SJSA1 (cell line): Measurements from ENCODE around the gene MINDY4. TPM values are rescaled to one million over a fixed set of nuclear protein-coding genes. Genes with fewer than 3 reads are reported as not detected.

Source experiments
- DNase-seq, 2 experiments: peaks; one replicate each; pipeline ENCODE4 v3.0.0-alpha.2; 2015 to 2020; ENCODE audit warnings: low spot score in 2 of 2, low read depth in 1 of 2
- H3K27ac ChIP-seq: fragments of 250-450 bp; sonication (Bioruptor Pico); 2 replicates; pipeline ENCODE4 v1.5.1; 2020; ENCODE audit warnings: mild to moderate bottlenecking, moderate library complexity
- H3K27me3 ChIP-seq: fragments of 250-450 bp; sonication (Bioruptor Pico); replicated peaks from 2 replicates; pipeline ENCODE4 v1.5.1; 2020; ENCODE audit warnings: mild to moderate bottlenecking, moderate library complexity
- H3K36me3 ChIP-seq: fragments of 250-450 bp; sonication (Bioruptor Pico); 2 replicates; pipeline ENCODE4 v1.5.1; 2020; ENCODE audit warnings: mild to moderate bottlenecking
- H3K4me1 ChIP-seq: fragments of 250-450 bp; sonication (Bioruptor Pico); replicated peaks from 2 replicates; pipeline ENCODE4 v1.6.1; 2021; ENCODE audit warnings: mild to moderate bottlenecking
- H3K4me3 ChIP-seq: fragments of 250-450 bp; sonication (Bioruptor Pico); 2 replicates; pipeline ENCODE4 v1.5.1; 2020; ENCODE audit warnings: mild to moderate bottlenecking
- H3K9me3 ChIP-seq: fragments of 250-450 bp; sonication (Bioruptor Pico); replicated peaks from 2 replicates; pipeline ENCODE4 v1.5.1; 2020; ENCODE audit warnings: mild to moderate bottlenecking
- total RNA-seq: library from RNA; depleted of rRNA; stranded (reverse); fragments of >200 nt; shearing (Covaris generic); gene quantifications from 2 replicates; pipeline ENCODE4 v1.2.3, GENCODE V29; 2014

MINDY4 gene
- total RNA-seq, 1 experiment from 2014 or later, result 2.0 TPM

DNA sequence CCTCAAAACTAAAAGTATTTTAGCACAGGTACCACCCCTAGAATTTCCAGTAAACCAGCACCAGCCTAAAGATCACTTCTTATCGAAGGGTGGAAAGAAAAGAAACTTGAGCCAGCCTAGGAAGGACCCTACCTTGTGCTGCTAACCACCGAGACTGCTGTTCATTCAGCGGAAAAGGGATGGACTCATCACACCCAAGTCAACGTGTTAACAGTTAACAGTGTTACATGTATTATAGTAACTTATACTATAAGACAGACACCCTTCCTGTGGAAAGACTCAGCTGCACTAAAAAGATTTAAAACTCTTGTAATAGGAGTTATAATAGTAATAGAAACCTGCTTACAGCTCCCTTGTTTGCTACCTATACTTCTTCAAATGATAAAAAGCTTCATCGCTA, 39.8 kb downstream of the MINDY4 start:
- H3K4me1 ChIP-seq, result no peaks in the 10 kb centered on the region
- no peak for DNase-seq
- peaks cover 17% of the 10 kb centered on the region for H3K27me3 ChIP-seq
- H3K9me3 ChIP-seq, result no peaks in the 10 kb centered on the region
- H3K27ac ChIP-seq, result no peak overlapping the region
- H3K36me3 ChIP-seq, result no peaks in the 10 kb centered on the region
- H3K4me3 ChIP-seq, result no peak overlapping the region

DNA sequence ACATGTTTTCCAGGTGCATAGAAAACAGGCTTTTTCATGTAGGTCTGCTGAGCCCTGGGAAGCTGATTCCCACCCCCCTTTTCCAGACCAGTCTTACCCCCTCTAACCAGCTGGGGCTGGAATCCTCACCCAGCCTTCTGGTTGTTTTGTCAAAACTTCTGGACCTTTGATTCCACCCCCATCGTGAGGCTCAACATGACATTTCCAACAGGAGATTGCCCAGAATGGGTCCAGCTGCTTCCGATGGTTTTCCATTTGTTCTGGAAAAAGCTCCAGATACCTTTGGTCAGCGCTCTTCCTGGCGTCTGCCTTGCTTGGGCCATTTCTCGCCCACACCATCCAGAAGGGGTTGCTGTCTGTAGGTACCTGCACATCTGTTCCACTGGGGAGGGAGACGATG, 41.5 kb downstream of the MINDY4 start:
- Histone ChIP-seq H3K27ac (no peak overlapping the region), H3K27me3 (peaks cover 8% of the 10 kb centered on the region), H3K4me3 (no peak overlapping the region), H3K36me3 (no peaks in the 10 kb centered on the region), H3K4me1 (no peaks in the 10 kb centered on the region), H3K9me3 (no peaks in the 10 kb centered on the region)
- peak in 1 of 2 experiments; percentile 21 for DNase-seq

DNA sequence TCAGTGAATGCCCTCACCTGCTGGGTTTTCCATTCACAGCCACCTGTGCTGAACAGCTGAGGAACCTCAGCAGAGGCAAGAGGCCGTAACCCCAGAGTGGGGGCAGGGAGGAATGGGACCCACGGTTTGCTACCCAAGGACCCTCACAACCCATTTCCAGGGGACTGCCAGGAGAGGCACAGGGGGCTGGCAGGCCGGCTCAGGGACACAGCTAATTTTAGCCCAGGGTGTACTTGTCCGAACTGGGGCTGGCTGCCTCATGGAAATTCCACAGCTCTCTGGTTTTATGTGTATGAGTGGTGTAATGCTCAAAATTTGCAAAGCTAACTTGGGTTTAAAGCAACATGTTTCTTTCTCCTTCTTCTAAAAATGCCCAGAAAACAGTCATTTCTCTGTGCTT, 42.2 kb downstream of the MINDY4 start:
- no peak overlapping the region for H3K27ac ChIP-seq
- no peaks in the 10 kb centered on the region for H3K9me3 ChIP-seq
- peaks cover 8% of the 10 kb centered on the region for H3K27me3 ChIP-seq
- peak in 1 of 2 experiments; percentile 25 for DNase-seq
- H3K4me1 ChIP-seq, result no peaks in the 10 kb centered on the region
- H3K36me3 ChIP-seq, result no peaks in the 10 kb centered on the region
- no peak overlapping the region for H3K4me3 ChIP-seq

DNA sequence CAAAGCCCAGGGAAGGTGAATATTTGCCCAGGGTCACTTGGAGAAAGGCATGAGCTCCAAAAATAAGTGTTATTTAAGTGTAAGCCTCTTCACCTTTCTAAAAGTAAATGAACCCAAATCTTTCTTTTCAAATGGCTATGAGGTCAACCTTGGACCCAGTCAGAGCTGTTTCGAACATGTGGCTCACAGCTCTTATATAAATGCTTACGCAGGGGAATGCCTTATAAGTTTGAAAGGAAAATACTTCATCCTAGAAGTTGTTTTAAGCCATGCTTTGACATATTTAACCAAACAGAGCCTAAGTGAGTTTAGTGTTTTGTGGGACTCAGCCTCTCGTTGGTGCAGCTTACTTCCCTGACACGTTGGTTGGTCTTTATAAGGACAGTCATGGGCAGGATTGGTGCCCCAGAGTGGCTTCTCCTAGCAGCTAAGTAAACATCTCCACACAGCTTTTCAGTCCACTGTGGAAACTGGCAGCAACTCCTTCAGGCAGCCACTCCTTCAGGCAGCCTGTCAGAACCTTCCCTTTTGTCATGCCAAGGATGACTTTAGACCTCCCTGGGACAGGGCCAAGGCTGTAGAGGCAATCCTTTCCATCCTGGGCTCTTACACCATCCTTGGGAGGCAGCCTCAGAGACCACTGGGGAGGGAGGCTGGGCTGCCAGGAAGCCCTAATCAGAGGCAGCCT, 43.6 kb downstream of the MINDY4 start:
- no peaks in the 10 kb centered on the region for H3K36me3 ChIP-seq
- H3K27ac ChIP-seq, result no peak overlapping the region
- H3K4me3 ChIP-seq, result no peak overlapping the region
- H3K9me3 ChIP-seq, result no peaks in the 10 kb centered on the region
- no peaks in the 10 kb centered on the region for H3K4me1 ChIP-seq
- peaks cover 8% of the 10 kb centered on the region for H3K27me3 ChIP-seq
- peak in 1 of 2 experiments; percentile 27 for DNase-seq

DNA sequence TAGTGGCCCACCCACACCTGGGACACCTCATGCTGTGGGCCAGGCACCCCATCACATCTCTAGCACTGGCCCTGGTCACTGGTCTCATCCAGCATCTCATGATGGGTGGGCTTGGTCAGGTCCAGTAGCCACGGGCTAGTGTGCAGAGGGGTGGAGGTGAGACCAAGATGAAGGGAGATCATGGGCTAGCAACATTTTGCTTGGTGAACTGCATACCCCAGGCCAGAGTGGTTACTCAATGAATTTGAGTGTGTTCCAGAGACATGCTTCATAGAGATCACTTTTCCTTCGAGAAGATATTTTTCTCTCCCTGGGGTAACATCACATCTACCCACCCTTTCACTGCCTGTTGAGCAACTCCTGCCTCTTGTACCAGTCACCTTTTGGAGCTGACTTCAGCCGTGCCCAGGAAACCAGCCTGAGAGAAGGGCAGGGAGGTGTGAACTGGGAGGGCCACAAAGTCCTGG, 44.2 kb downstream of the MINDY4 start:
- Histone ChIP-seq H3K36me3 (no peaks in the 10 kb centered on the region), H3K27ac (no peak overlapping the region), H3K4me1 (no peaks in the 10 kb centered on the region), H3K27me3 (peaks cover 8% of the 10 kb centered on the region), H3K4me3 (no peak overlapping the region), H3K9me3 (no peaks in the 10 kb centered on the region)
- peak in 1 of 2 experiments; percentile 20 for DNase-seq

DNA sequence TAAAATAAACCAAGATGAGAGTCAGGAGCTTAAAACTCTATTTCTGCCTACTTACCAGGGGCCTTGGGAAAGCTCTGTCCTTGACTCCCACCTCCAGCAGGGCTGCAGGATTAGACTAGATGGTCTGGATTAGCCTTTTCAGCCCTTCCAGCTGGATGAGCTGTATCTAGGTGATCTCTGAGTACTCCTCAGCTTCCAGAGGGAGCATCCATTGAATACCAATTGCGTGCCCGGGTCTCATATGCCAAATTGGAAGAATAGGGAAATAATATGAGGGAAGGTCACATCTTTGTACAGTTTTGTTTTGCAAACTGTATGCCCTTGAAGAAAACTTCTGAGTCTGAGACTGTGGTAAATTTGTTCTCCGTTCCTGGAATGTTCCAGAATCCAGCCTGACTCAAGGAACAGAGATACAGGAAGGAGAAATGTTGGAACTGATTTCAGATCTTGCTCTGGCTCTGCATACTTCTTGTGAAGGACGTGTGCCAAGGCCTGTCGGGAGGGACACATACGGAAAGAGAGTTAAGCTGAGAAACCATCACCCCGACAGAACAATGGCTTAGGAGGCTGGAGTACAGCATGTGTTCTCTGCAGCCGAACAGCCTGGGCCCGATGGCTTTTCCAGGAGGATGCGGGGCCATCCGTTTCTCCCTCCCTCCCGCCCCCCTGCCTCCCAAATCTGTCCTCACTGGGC, 44.9 kb downstream of the MINDY4 start:
- H3K4me3 ChIP-seq, result no peak overlapping the region
- no peaks in the 10 kb centered on the region for H3K36me3 ChIP-seq
- H3K4me1 ChIP-seq, result no peaks in the 10 kb centered on the region
- H3K27me3 ChIP-seq, result peaks cover 8% of the 10 kb centered on the region
- no peak for DNase-seq
- H3K27ac ChIP-seq, result no peak overlapping the region
- no peaks in the 10 kb centered on the region for H3K9me3 ChIP-seq

DNA sequence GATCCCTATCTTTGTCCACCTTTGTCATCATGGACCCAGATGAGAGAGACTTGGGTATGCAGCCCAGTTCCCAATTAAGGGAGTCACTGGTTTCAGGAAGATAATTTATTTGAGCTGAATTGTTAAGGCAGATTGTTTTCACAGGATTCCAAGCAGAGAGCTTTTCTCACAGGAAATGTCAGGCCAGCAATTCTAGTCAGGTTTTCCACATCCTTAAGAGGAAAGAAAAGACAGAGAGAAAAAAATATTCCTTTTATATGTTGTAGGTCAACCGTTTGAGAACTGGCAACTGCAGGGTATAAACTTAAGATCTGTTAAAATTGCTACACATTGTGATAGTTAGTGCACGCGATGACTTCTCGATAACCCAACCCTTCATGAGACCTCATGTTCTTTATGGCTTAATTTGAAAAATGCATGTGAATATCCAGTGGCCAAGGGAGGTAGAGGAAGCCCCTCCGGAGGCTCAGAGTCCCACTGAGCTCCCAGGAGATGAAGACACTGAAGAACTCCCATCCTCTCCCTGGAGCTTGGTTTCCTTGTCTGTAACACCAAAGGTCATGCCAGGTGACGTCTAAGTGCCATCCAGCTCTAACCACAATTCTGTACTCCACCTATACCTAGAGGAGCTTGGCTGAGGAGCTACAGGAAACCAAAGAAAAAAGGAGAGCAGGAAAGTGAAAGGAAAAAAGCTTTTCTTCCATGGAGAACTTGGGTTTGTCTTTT, 45.6 kb downstream of the MINDY4 start:
- no peaks in the 10 kb centered on the region for H3K4me1 ChIP-seq
- H3K4me3 ChIP-seq, result no peak overlapping the region
- no peaks in the 10 kb centered on the region for H3K9me3 ChIP-seq
- no peaks in the 10 kb centered on the region for H3K36me3 ChIP-seq
- no peak for DNase-seq
- H3K27ac ChIP-seq, result no peak overlapping the region
- peaks cover 8% of the 10 kb centered on the region for H3K27me3 ChIP-seq

DNA sequence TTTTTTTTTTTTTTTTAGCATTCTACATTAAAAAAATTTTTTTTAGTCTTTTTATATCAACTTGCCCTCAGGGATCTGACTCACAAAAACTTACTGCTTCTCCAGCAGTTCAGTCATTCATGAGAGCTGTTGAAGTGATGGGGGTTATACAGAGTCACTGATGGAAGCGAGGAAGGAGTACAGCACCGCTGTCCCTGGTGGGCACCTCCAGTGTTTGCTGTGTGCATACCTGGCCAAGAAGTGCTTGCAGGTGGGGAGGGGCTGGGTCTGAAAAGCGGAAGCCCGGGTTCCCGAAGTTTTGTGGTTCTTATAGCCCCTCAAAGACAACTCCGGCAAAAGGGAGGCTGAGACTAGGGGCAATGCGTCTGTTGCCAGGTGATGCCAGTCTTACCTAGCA, 46.2 kb downstream of the MINDY4 start:
- no peak overlapping the region for H3K4me3 ChIP-seq
- H3K27me3 ChIP-seq, result peaks cover 6% of the 10 kb centered on the region
- peak in 1 of 2 experiments; percentile 22 for DNase-seq
- no peaks in the 10 kb centered on the region for H3K4me1 ChIP-seq
- H3K36me3 ChIP-seq, result no peaks in the 10 kb centered on the region
- no peaks in the 10 kb centered on the region for H3K9me3 ChIP-seq
- H3K27ac ChIP-seq, result no peak overlapping the region

DNA sequence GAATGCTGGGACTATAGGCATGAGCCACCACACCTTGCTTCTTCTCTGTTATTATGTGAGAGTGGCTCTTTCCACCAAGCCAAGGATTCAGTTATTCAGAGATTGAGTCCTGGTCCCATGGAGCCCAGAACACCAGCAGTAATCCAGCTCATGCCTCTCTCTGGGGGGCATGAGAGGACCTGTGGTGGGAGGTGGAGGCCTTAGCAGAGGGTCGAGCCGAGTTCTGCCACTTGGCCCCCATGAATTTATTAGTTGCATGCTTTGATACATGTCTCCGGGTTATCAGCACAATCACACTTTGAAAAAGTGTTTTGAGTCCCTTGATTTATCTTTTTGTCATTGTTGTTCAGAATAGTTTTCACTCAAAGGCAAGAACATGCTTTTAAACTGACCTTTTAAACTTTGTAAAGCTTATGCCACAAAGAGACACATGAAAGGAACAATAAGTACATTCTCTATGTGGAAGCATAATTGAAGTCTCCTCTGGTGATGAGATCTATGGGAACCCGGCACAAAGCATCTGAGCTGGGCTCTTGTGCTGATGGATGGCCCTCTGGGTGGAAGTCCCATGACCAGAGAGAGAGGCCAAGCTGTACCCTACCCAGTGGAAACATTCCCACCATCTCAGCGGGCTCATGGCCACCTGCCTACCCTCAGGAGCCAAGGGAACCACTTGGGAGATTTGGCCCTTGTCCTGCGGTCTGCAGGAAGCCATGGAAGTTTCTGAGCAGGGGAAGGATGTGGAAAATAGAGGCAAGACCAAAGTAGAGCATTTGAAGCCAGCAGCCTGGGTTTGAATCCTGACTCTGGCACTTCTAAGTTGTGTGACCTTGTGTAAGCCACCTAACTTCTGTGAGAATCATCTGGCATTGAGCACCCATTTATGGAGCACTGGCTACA, 53.9 kb downstream of the MINDY4 start:
- no peaks in the 10 kb centered on the region for H3K36me3 ChIP-seq
- no peaks in the 10 kb centered on the region for H3K27me3 ChIP-seq
- no peak overlapping the region for H3K4me3 ChIP-seq
- H3K9me3 ChIP-seq, result no peaks in the 10 kb centered on the region
- no peaks in the 10 kb centered on the region for H3K4me1 ChIP-seq
- peak in 1 of 2 experiments; percentile 17 for DNase-seq
- H3K27ac ChIP-seq, result no peak overlapping the region

DNA sequence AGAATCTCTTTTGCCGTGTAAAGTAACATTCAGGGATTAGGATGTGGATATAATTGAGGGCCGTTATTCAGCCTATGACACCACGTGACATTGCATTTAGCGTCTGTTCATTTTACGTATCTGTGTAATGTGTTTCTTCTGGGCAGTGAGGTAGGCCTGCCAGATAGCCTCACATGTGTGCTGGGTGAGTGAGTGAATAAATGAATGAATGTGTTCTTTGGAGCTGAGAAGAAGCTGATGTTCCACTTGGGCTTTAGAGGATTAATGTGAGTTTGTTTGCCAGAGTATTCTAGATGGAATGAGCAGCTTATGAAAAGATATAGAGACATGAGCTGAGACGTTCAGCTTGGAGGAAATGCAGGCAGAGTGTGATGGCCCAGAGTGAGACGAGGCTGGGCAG, 55.0 kb downstream of the MINDY4 start:
- Histone ChIP-seq H3K4me1 (no peaks in the 10 kb centered on the region), H3K27me3 (no peaks in the 10 kb centered on the region), H3K27ac (no peak overlapping the region), H3K36me3 (no peaks in the 10 kb centered on the region), H3K9me3 (0 out of 2 replicates have a peak, but pooled peaks cover 2% of the 10 kb centered on the region), H3K4me3 (no peak overlapping the region)
- DNase-seq, result no peak

DNA sequence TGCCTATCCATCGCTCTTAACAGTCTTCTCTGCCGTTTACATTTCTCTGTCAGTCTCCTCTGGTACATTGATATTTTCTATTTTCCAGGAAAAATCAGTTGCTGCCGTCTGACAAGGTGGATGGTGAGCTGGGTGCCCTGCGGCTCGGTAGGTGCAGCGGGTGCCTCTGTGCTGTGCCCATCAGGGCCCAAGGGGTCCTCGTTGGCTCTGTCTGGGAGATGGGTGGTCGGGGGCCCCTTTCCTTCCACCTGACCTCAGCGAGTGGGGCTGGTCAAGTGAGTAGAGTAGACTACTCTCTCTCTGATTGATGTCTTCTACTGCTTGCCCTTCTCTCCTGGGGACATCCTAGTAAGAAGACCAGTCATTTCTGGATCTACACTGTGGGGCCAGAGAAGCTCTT, 57.4 kb downstream of the MINDY4 start:
- H3K27me3 ChIP-seq, result no peaks in the 10 kb centered on the region
- no peak overlapping the region for H3K4me3 ChIP-seq
- no peaks in the 10 kb centered on the region for H3K4me1 ChIP-seq
- no peaks in the 10 kb centered on the region for H3K36me3 ChIP-seq
- DNase-seq, result peak in 1 of 2 experiments; percentile 20
- peaks cover 2% of the 10 kb centered on the region; the same call in 1 of the 2 replicates for H3K9me3 ChIP-seq
- H3K27ac ChIP-seq, result no peak overlapping the region

DNA sequence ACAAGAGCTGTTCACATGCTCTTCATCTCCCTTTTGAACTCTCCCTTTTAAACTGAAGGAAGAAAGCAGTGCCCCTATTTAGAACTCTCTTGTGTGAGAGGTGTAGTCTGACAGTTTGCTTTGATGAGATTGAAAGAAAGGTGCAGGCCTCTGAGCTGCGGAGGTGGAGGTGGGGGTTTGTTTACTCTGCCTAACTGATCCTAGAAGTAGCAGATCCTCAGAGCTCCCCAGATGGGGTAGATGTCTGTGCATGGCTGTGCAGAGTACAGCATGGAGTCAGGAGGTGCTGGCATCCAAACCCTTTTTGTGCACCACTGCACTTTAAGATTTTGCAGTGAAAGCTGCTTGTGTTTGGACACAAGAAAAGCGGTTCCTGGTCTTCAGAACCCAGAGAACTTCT, 58.3 kb downstream of the MINDY4 start:
- H3K4me3 ChIP-seq, result no peak overlapping the region
- H3K36me3 ChIP-seq, result no peaks in the 10 kb centered on the region
- H3K27ac ChIP-seq, result no peak overlapping the region
- H3K4me1 ChIP-seq, result no peaks in the 10 kb centered on the region
- peaks cover 4% of the 10 kb centered on the region; the same call in 1 of the 2 replicates for H3K9me3 ChIP-seq
- H3K27me3 ChIP-seq, result no peaks in the 10 kb centered on the region
- peak in 1 of 2 experiments; percentile 13 for DNase-seq

DNA sequence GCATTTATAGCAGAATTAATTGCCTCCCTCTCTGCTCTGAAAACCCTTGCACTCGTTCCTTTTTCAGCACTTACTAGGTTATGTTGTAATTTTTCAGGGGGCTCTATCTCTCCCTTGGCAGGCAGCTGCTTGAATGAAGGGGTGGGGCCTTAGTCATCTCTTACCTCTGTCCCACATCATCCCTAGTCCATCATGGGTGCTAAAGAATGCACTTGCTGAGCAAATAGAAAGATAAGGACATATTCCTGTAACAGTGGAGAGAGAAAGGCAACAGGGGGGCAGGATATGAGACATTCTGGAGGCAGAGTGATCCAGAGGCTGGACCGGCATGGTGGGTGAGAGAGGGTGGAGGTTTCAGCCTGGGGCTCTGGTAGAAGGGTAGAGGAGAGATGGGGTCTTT, 60.0 kb downstream of the MINDY4 start:
- peak in 1 of 2 experiments; percentile 8 for DNase-seq
- Histone ChIP-seq H3K4me3 (no peak overlapping the region), H3K36me3 (no peaks in the 10 kb centered on the region), H3K9me3 (peaks cover 4% of the 10 kb centered on the region; the same call in 1 of the 2 replicates), H3K27ac (no peak overlapping the region), H3K27me3 (no peaks in the 10 kb centered on the region), H3K4me1 (no peaks in the 10 kb centered on the region)
